ENCODE measurements around the gene CWC15.

CWC15 gene

GRCh38 chr11:94912806-94913205 lies 60.5 kb downstream of the CWC15 start:
- no peak overlapping the region for H3K4me3 ChIP-seq (ENCODE audit: low read length)
- no peak for TF ChIP-seq ZNF274 (IDR thresholded peaks at IDR 0.05; ENCODE audit: low read depth, low read length)

All from GM08714 (cell line).